HG03103 (cell line): ENCODE data around the gene DGAT2.

ENCODE experiments used
- ATAC-seq: cut with Tn5 transposase; IDR thresholded peaks from one replicate; pipeline ENCODE4 v1.9.1; 2021; ENCODE audit warnings: low read depth; ENCODE audit not compliant: unreplicated experiment

DGAT2 gene

GRCh38 chr11:75777461-75778110 lies 9.0 kb downstream of the DGAT2 start:
- no peak for ATAC-seq

GRCh38 chr11:75778962-75779361 lies 10.4 kb downstream of the DGAT2 start:
- ATAC-seq = no peak

GRCh38 chr11:75779960-75780359 lies 11.4 kb downstream of the DGAT2 start:
- no peak for ATAC-seq

- no peak for ATAC-seq
Measured at GRCh38 chr11:75780888-75781287, 12.3 kb downstream of the DGAT2 start.

GRCh38 chr11:75781296-75781695 lies 12.7 kb downstream of the DGAT2 start:
- no peak for ATAC-seq

- no peak for ATAC-seq
Measured at GRCh38 chr11:75781831-75782230, 13.3 kb downstream of the DGAT2 start.

- no peak for ATAC-seq
Measured at GRCh38 chr11:75782540-75783263, 14.1 kb downstream of the DGAT2 start.

GRCh38 chr11:75783416-75784084 lies 15.0 kb downstream of the DGAT2 start:
- ATAC-seq = no peak

GRCh38 chr11:75784085-75784478 lies 15.5 kb downstream of the DGAT2 start:
- ATAC-seq = no peak

- ATAC-seq = no peak
Measured at GRCh38 chr11:75784506-75784905, 15.9 kb downstream of the DGAT2 start.

- ATAC-seq = no peak
Measured at GRCh38 chr11:75785187-75785586, 16.6 kb downstream of the DGAT2 start.

- ATAC-seq = no peak
Measured at GRCh38 chr11:75786101-75786736, 17.6 kb downstream of the DGAT2 start.

- ATAC-seq = no peak
Measured at GRCh38 chr11:75789521-75789920, 20.9 kb downstream of the DGAT2 start.

- ATAC-seq = no peak
Measured at GRCh38 chr11:75790986-75791385, 22.4 kb downstream of the DGAT2 start.

GRCh38 chr11:75792127-75792731 lies 23.7 kb downstream of the DGAT2 start:
- no peak for ATAC-seq

- no peak for ATAC-seq
Measured at GRCh38 chr11:75792997-75793800, 24.6 kb downstream of the DGAT2 start.

GRCh38 chr11:75793966-75794365 lies 25.4 kb downstream of the DGAT2 start:
- ATAC-seq = no peak

- ATAC-seq = no peak
Measured at GRCh38 chr11:75795276-75796090, 26.9 kb downstream of the DGAT2 start.

- ATAC-seq = no peak
Measured at GRCh38 chr11:75796091-75796435, 27.5 kb downstream of the DGAT2 start.
